Suprapubic skin (tissue), 4 donors: ENCODE measurements around the gene STK32B.

Experiments
- EP300 ChIP-seq: sonication (generic); formaldehyde crosslinking; IDR thresholded peaks from one replicate; pipeline ENCODE4 v1.6.1; 2017; ENCODE audit warnings: antibody characterized with exemption
- POLR2A ChIP-seq, 2 donors: fragments of 450-650 bp; IDR thresholded peaks; one replicate each; pipeline ENCODE4 v1.6.1; 2017; ENCODE audit warnings: antibody characterized with exemption in 2 of 2, mild to moderate bottlenecking in 2 of 2, moderate library complexity in 2 of 2
- POLR2AphosphoS5 ChIP-seq, 3 donors: sonication (generic); formaldehyde crosslinking; IDR thresholded peaks; one replicate each; pipeline ENCODE4 v1.6.1; 2017; ENCODE audit warnings: antibody characterized with exemption in 3 of 3
- TF ChIP-seq, protein P1 (sequence below), 2 donors: fragments of 200-600 bp in 1 of 2; fragments of 450-650 bp in 1 of 2; sonication (generic) in 1 of 2; IDR thresholded peaks; one replicate each; pipeline ENCODE4 v1.5.1; 2016 to 2019; ENCODE audit warnings: antibody characterized with exemption in 2 of 2, mild to moderate bottlenecking in 1 of 2, moderate library complexity in 1 of 2

DNA sequence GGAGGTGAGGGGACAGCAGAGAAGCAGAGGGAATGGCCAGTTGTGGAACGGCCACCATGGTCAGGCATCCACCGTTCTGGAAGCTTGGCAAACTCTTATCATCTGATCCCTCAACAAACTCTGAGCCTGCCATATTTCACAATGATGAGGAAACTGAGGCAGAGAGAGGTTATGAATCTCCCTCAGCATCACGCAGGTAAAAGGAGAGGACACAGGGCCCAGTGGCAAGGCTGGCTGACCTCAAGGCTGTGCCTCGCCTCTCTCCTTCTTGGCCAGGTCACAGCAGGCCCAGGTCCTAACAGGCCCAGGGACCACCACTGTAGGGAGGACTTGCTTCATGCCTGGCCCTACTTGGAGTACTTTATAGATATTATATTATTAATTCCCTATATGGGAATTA is 414.2 kb downstream of the STK32B start:
- TF ChIP-seq, protein P1, sequence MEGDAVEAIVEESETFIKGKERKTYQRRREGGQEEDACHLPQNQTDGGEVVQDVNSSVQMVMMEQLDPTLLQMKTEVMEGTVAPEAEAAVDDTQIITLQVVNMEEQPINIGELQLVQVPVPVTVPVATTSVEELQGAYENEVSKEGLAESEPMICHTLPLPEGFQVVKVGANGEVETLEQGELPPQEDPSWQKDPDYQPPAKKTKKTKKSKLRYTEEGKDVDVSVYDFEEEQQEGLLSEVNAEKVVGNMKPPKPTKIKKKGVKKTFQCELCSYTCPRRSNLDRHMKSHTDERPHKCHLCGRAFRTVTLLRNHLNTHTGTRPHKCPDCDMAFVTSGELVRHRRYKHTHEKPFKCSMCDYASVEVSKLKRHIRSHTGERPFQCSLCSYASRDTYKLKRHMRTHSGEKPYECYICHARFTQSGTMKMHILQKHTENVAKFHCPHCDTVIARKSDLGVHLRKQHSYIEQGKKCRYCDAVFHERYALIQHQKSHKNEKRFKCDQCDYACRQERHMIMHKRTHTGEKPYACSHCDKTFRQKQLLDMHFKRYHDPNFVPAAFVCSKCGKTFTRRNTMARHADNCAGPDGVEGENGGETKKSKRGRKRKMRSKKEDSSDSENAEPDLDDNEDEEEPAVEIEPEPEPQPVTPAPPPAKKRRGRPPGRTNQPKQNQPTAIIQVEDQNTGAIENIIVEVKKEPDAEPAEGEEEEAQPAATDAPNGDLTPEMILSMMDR (IDR thresholded peaks at IDR 0.05): no peak
- TF ChIP-seq EP300 (no peak), POLR2A (IDR thresholded peaks at IDR 0.05) (no peak), POLR2AphosphoS5 (IDR thresholded peaks at IDR 0.05) (no peak)
